Breast epithelium (tissue), 4 donors: Measurements from ENCODE around the gene MRPL11. TPM values are rescaled to one million over a fixed set of nuclear protein-coding genes. Genes with fewer than 3 reads are reported as not detected.

ENCODE experiments used
- DNase-seq, 2 donors: peaks; one replicate each; pipeline ENCODE4 v3.0.0-alpha.2; 2019; ENCODE audit warnings: low spot score in 2 of 2
- H3K27ac ChIP-seq, 2 donors: fragments of 200-600 bp; sonication (generic) in 1 of 2; one replicate each; pipeline ENCODE4 v1.5.1; 2016 to 2019; ENCODE audit warnings: mild to moderate bottlenecking in 1 of 2
- H3K27me3 ChIP-seq, 2 donors: fragments of 200-600 bp; sonication (generic) in 1 of 2; one replicate each; pipeline versions ENCODE4 v1.5.1 to v1.6.0; 2017 to 2019; ENCODE audit warnings: control low read depth in 1 of 2, mild to moderate bottlenecking in 1 of 2
- H3K36me3 ChIP-seq: fragments of 200-600 bp; one replicate; pipeline ENCODE4 v1.5.1; 2019
- H3K4me1 ChIP-seq, 2 donors: fragments of 200-600 bp; sonication (generic); one replicate each; pipeline ENCODE4 v1.5.1; 2016 to 2019; ENCODE audit warnings: control low read depth in 1 of 2
- H3K4me3 ChIP-seq, 3 donors: fragments of 200-600 bp; sonication (generic); 1 replicate in 2 of 3; 2 replicates in 1 of 3; pipeline ENCODE4 v1.5.1; 2016 to 2019; ENCODE audit warnings: mild to moderate bottlenecking in 3 of 3, moderate library complexity in 2 of 3
- H3K9me3 ChIP-seq, 2 donors: fragments of 200-600 bp; sonication (generic) in 1 of 2; one replicate each; pipeline ENCODE4 v1.5.1; 2016 to 2019; ENCODE audit warnings: control low read depth in 1 of 2
- CTCF ChIP-seq, 3 donors: fragments of 450-650 bp; IDR thresholded peaks; one replicate each; pipeline ENCODE4 v1.5.1; 2016 to 2017; ENCODE audit warnings: antibody characterized with exemption in 3 of 3, mild to moderate bottlenecking in 3 of 3, moderate library complexity in 3 of 3
- POLR2A ChIP-seq: fragments of 450-650 bp; IDR thresholded peaks from one replicate; pipeline ENCODE4 v1.6.1; 2016; ENCODE audit warnings: antibody characterized with exemption, mild to moderate bottlenecking, moderate library complexity
- POLR2AphosphoS5 ChIP-seq, 3 donors: sonication (generic); formaldehyde crosslinking; IDR thresholded peaks; one replicate each; pipeline ENCODE4 v1.6.1; 2017; ENCODE audit warnings: antibody characterized with exemption in 3 of 3
- intact Hi-C: fragments of 100-400 bp; cut with DNase I; formaldehyde crosslinking; loops from one replicate; pipeline ENCODE4 v1.15.1; 2023; ENCODE audit warnings: low total_unique reads
- total RNA-seq, 3 donors: library from RNA; depleted of rRNA; stranded (reverse); fragments of >200 nt; gene quantifications; one replicate each; pipeline ENCODE4 v1.1.0, GENCODE V29; 2016

MRPL11 gene
- total RNA-seq, 3 donors from 2014 or later = 33.1 to 42.3 (median 36.8) TPM

- intact Hi-C loops = no loop called here
- peak in 1 of 2 donors; percentile 60 for DNase-seq
- peaks cover 7 to 23% of the 10 kb centered on the region in 2 donors for H3K27me3 ChIP-seq
Observed at GRCh38 chr11:66418168-66418985, 20.3 kb downstream of the MRPL11 start.

GRCh38 chr11:66417000-66417399 lies 21.6 kb downstream of the MRPL11 start:
- Histone ChIP-seq H3K36me3 (no peaks in the 10 kb centered on the region), H3K4me3 (no peak overlapping the region), H3K27ac (no peak overlapping the region), H3K4me1 (no peaks in the 10 kb centered on the region), H3K9me3 (no peaks in the 10 kb centered on the region), H3K27me3 (peaks cover 7 to 23% of the 10 kb centered on the region in 2 donors)
- DNase-seq = no peak
- intact Hi-C loops = no loop called here
- TF ChIP-seq CTCF (IDR thresholded peaks at IDR 0.05) (no peak), POLR2A (no peak)

More at GRCh38 chr11:66418168-66418985, 20.3 kb downstream of the MRPL11 start:
- no peaks in the 10 kb centered on the region for H3K36me3 ChIP-seq
- H3K27ac ChIP-seq = no peak overlapping the region
- H3K4me3 ChIP-seq = no peak overlapping the region
- no peaks in the 10 kb centered on the region for H3K9me3 ChIP-seq
- no peaks in the 10 kb centered on the region for H3K4me1 ChIP-seq
- TF ChIP-seq CTCF (IDR thresholded peaks at IDR 0.05) = no peak
- no peak for TF ChIP-seq POLR2A
- TF ChIP-seq POLR2AphosphoS5 (IDR thresholded peaks at IDR 0.05) = no peak

- H3K36me3 ChIP-seq = no peaks in the 10 kb centered on the region
- no peak for DNase-seq
- H3K4me3 ChIP-seq = no peak overlapping the region
- H3K4me1 ChIP-seq = no peaks in the 10 kb centered on the region
- no peak overlapping the region for H3K27ac ChIP-seq
- H3K27me3 ChIP-seq = peaks cover 7 to 23% of the 10 kb centered on the region in 2 donors
- intact Hi-C loops = no loop called here
- H3K9me3 ChIP-seq = no peaks in the 10 kb centered on the region
- no peak for TF ChIP-seq CTCF (IDR thresholded peaks at IDR 0.05)
- TF ChIP-seq POLR2AphosphoS5 (IDR thresholded peaks at IDR 0.05) = no peak
- no peak for TF ChIP-seq POLR2A
Observed at GRCh38 chr11:66415423-66415822, 23.2 kb downstream of the MRPL11 start.

GRCh38 chr11:66414120-66414934 lies 24.3 kb downstream of the MRPL11 start:
- DNase-seq = no peak
- no peak for TF ChIP-seq POLR2A
- no peak for TF ChIP-seq POLR2AphosphoS5 (IDR thresholded peaks at IDR 0.05)
- TF ChIP-seq CTCF (IDR thresholded peaks at IDR 0.05) = no peak
- H3K27me3 ChIP-seq = peaks cover 3 to 23% of the 10 kb centered on the region in 2 donors
- H3K36me3 ChIP-seq = no peaks in the 10 kb centered on the region
- intact Hi-C loops = no loop called here
- no peak overlapping the region for H3K27ac ChIP-seq
- no peaks in the 10 kb centered on the region for H3K9me3 ChIP-seq
- H3K4me3 ChIP-seq = no peak overlapping the region
- H3K4me1 ChIP-seq = no peaks in the 10 kb centered on the region

GRCh38 chr11:66413167-66413566 lies 25.5 kb downstream of the MRPL11 start:
- Histone ChIP-seq H3K4me1 (no peaks in the 10 kb centered on the region), H3K36me3 (no peaks in the 10 kb centered on the region), H3K4me3 (no peak overlapping the region), H3K27ac (no peak overlapping the region), H3K27me3 (peaks cover 0 to 21% of the 10 kb centered on the region in 2 donors), H3K9me3 (no peaks in the 10 kb centered on the region)
- TF ChIP-seq POLR2A (no peak), POLR2AphosphoS5 (IDR thresholded peaks at IDR 0.05) (no peak), CTCF (IDR thresholded peaks at IDR 0.05) (no peak)
- intact Hi-C loops = no loop called here
- no peak for DNase-seq
